PC-9 (cell line): ENCODE data around the gene LRRK1.

Experiments
- CTCF ChIP-seq: fragments of 200-600 bp; sonication (generic); conservative IDR thresholded peaks from 2 replicates; pipeline ENCODE4 v1.6.1; 2017; ENCODE audit warnings: mixed run types, antibody characterized with exemption, mild to moderate bottlenecking, moderate library complexity
- EZH2 ChIP-seq: fragments of 200-600 bp; sonication (generic); IDR thresholded peaks from 2 replicates; pipeline ENCODE4 v1.8.0; 2017; ENCODE audit warnings: antibody characterized with exemption, low read depth

DNA sequence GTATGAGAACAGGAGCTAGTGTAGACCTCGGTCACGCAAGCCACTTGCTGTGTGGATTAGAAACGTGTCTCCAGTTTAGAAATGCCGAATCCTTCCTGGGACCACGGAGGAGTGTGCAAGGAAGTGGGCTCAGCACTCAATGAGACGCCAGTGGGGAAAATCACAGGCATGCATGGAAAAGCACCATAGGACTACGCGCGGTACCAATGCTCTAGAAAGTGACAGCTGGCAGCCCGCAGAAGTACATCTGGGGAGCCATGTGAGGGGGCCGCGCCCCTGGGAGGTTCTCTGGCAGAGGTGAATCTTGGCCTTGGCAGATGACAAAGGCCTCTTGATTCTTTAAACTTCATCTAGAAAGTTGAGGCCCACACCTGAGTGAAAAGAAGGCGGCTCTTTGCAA is 99.3 kb downstream of the LRRK1 start:
- no peak for TF ChIP-seq EZH2
- no peak for TF ChIP-seq CTCF
